Measurements from ENCODE around the gene TIGAR. TPM values are rescaled to one million over a fixed set of nuclear protein-coding genes. Genes with fewer than 3 reads are reported as not detected.

The TIGAR gene
- total and polyA plus RNA-seq, 2 donors (not counting 3 experiments of a cell fraction or from before 2014, with no cell fraction given): 5.6 to 31.2 TPM

- Histone ChIP-seq H4K20me1 (replicated peaks; ENCODE audit: control insufficient read depth, extremely low read depth, insufficient read depth, low read length) (no peaks in the 10 kb centered on the region), H3K36me3 (ENCODE audit: control insufficient read depth in 2 of 2, extremely low read depth in 1 of 2, insufficient read depth in 2 of 2, low read length in 2 of 2) (no peaks in the 10 kb centered on the region), H3K27ac (ENCODE audit: insufficient read depth, low read depth, low read length) (no peak overlapping the region), H3K9ac (replicated peaks; ENCODE audit: extremely low read depth, insufficient read depth, low read length) (no peak overlapping the region), H3K4me3 (replicated peaks in 1 of 3; ENCODE audit: insufficient read depth in 1 of 3, low read depth in 1 of 3, low read length in 3 of 3) (no peak overlapping the region), H3K9me1 (replicated peaks; ENCODE audit: control insufficient read depth, extremely low read depth, insufficient read depth, low read length) (no peaks in the 10 kb centered on the region), H3K79me2 (ENCODE audit: control insufficient read depth, insufficient read depth, low read length) (no peaks in the 10 kb centered on the region), H3K4me2 (ENCODE audit: insufficient read depth, low read length) (no peak overlapping the region), H2AFZ (ENCODE audit: low read depth, low read length) (peak overlapping the region; percentile 9), H3K9me3 (replicated peaks; ENCODE audit: control insufficient read depth, insufficient read depth, low read length) (no peaks in the 10 kb centered on the region), H3K27me3 (ENCODE audit: control insufficient read depth in 2 of 2, insufficient read depth in 2 of 2, low read length in 2 of 2) (no peaks in the 10 kb centered on the region), H3K4me1 (ENCODE audit: control insufficient read depth, extremely low read depth, insufficient read depth, low read length) (no peaks in the 10 kb centered on the region)
- no peak for TF ChIP-seq EZH2 (IDR thresholded peaks at IDR 0.05; ENCODE audit: borderline replicate concordance, low read depth, low read length, severe bottlenecking)
- no peak for TF ChIP-seq MAX (IDR thresholded peaks at IDR 0.05; ENCODE audit: insufficient read depth, insufficient read length)
- no peak for TF ChIP-seq FOS (IDR thresholded peaks at IDR 0.05; ENCODE audit: borderline replicate concordance, insufficient read depth, low read length)
- TF ChIP-seq CTCF (IDR thresholded peaks at IDR 0.05; ENCODE audit: extremely low read depth in 1 of 2, insufficient read depth in 1 of 2, low read depth in 1 of 2, low read length in 2 of 2): no peak
- no peak for TF ChIP-seq JUN (IDR thresholded peaks at IDR 0.05; ENCODE audit: borderline replicate concordance, insufficient read depth, insufficient read length, low read depth)
- TF ChIP-seq POLR2A (IDR thresholded peaks at IDR 0.05; ENCODE audit: low read depth, low read length): no peak
- no peak for TF ChIP-seq POLR2AphosphoS5 (IDR thresholded peaks at IDR 0.05; ENCODE audit: insufficient read depth, low read depth, low read length)
- no peak for TF ChIP-seq GATA2 (IDR thresholded peaks at IDR 0.05; ENCODE audit: insufficient read depth, insufficient read length, low read depth, low read length)
- no peak for TF ChIP-seq MYC (IDR thresholded peaks at IDR 0.05; ENCODE audit: low read depth, low read length)
- ChIA-PET POLR2A (no interaction called here), CTCF (interaction anchor here (1.2 kb wide), 1 partner anchor 28 kb away, joined by 4 read pairs; no protein-coding TSS in a partner anchor)
- FAIRE-seq (no peak), DNase-seq (ENCODE audit: low read depth, low spot score) (peak; percentile 19)
- dilution Hi-C loops (cut with MboI; ENCODE audit: extremely low pct_ligation_motif_present, low sequenced_read_pairs): no loop called here
- BruUV-seq (replicated peaks): no TSS peak
- intact Hi-C loops (cut with micrococcal nuclease): no loop called here
Measured at GRCh38 chr12:4392223-4392742, 71.3 kb downstream of the TIGAR start.
